GM18951 (cell line): Measurements from ENCODE around the gene NCR1.
"Not testable (repeated sequence)": the region's sequence is repeated elsewhere in the genome, so short reads cannot be mapped to it uniquely, and the experiment has no call there.

Source experiments
- POLR2A ChIP-seq: IDR thresholded peaks from 4 replicates; pipeline ENCODE4 v1.6.1; 2011; ENCODE audit warnings: mild to moderate bottlenecking; ENCODE audit not compliant: insufficient read length, insufficient read depth; ENCODE audit errors: extremely low read depth
- in situ Hi-C: fragments of 300-500 bp; cut with MboI; formaldehyde crosslinking; loops from one replicate; pipeline ENCODE4 v1.12.0; 2022; ENCODE audit warnings: low sequenced_read_pairs, mixed read lengths, inconsistent platforms; ENCODE audit not compliant: unreplicated experiment

NCR1 gene

DNA sequence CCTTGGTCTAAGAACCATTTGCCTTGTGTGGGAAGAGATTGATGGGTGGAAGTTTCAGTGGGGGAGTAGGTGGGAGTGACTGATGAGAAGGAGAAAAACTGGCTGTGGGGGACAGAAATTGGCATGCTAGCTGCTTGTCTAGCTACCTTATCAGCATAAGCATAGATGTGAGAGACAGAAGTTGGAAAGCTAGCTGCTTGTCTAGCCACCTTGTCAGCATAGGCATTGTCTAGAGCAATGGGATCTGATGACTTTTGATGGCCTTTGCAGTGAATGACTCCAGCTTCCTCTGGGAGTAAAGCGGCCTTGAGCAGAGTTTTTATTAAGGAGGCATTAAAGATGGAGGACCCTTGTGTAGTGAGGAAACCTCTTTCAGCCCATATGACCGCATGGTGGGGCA, 9.9 kb upstream of the NCR1 start:
- in situ Hi-C loops = loop anchor here (25.0 kb wide), 1 partner anchor 516 kb away; the partner anchor contains the start of gene UBE2S
- TF ChIP-seq POLR2A = no peak

DNA sequence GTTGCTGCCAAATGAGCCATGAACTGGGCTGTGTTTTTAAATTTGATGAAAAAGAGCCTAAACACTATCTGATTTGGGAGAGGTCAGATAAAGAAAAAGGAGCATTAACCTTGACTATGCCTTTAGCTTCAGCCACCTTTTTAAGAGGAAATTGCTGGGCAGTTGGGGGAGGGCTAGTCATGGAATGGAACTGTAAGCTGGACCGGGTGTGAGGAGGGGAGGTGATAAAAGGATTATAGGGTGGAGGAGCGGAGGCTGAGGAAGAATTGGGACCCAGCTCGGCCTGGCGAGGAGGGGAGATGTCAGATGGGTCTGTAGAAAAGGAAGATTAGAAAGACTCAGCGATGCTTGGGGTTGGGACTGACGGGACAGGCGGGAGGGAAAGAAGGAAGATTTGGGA, 7.3 kb upstream of the NCR1 start:
- in situ Hi-C loops = loop anchor here (25.0 kb wide), 1 partner anchor 514 kb away; the partner anchor contains the start of gene UBE2S

DNA sequence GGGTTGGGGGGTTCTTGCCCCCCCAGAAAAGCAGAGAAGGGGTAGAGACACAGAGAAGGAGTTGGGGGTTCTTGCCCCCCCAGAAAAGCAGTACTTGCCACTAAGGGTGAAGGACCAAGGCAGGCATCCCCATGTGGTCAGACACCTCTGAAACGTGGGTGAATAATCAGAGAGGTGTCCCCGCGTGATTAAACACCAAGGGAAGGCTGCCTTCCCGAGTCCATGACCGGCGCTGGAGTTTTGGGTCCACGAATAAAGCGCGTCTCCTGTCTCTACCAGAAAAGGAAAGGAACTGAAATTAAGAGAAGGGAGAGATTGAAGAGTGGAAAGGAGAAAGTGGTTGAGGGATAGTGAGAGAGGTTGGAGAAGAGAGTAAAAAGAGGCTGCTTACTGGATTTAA, 6.3 kb upstream of the NCR1 start:
- in situ Hi-C loops = loop anchor here (25.0 kb wide), 1 partner anchor 513 kb away; the partner anchor contains the start of gene UBE2S

DNA sequence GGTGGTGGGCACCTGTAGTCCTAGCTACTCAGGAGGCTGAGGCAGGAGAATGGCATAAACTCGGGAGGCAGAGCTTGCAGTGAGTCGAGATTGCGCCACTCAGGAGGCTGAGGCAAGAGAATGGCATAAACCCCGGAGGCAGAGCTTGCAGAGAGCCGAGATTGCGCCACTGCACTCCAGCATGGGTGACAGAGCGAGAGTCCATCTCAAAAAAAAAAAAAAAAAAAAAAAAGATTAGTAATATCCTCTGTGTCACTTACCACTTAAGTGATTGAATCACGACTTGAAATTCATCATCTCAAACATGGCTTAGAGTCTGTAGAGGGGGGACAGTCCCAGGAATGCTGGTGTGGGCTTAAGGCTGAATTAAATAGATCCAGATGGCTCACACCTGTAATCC, 4.8 kb upstream of the NCR1 start:
- in situ Hi-C loops = not testable (repeated sequence)

DNA sequence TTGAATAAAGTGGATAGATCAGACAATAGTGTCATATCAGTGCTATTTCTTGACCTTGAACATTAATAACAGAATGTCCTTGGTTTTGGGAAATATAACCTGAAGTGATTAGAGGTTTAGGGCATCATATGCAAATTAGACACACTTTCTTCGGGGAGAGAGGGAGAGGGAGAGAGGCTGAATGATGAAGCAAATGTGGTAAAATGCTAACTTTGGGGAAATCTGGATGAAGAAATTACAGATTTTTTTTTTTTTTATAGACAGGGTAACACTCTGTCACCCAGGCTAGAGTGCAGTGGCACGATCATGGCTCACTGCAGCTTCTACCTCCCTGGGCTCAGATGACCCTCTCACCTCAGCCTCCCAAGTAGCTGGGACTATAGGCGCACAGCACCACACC, 3.9 kb upstream of the NCR1 start:
- in situ Hi-C loops = no loop called here
- TF ChIP-seq POLR2A = no peak

DNA sequence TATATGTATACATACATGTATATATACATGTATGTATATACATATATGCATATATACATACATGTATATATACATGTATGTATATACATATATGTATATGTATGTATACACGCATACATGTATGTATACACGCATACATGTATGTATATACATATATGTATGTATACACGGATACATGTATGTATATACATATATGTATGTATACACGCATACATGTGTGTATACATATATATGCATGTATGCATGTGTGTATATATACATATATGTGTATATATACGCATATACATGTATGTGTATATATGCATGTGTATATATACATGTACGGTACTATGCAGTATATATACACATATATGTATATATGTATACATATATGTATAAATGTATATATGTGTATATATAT, 2.6 kb upstream of the NCR1 start:
- in situ Hi-C loops = no loop called here
- no peak for TF ChIP-seq POLR2A

DNA sequence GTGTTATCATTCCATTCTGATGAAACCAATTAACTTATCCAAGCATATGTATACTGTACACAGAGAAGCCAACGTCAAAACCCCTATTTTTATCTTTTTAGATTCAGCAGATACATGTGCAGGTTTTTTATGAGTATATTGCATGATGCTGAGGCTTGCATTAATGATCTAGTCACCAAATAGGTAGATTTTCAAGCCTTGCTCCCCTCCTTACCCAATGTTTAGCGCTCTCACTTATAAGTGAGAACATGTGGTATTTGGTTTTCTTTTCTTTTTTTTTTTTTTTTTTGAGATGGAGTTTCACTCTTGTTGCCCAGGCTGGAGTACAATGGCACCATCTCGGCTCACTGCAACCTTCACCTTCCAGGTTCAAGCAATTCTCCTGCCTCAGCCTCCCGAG, 1.7 kb upstream of the NCR1 start:
- in situ Hi-C loops = not testable (repeated sequence)

DNA sequence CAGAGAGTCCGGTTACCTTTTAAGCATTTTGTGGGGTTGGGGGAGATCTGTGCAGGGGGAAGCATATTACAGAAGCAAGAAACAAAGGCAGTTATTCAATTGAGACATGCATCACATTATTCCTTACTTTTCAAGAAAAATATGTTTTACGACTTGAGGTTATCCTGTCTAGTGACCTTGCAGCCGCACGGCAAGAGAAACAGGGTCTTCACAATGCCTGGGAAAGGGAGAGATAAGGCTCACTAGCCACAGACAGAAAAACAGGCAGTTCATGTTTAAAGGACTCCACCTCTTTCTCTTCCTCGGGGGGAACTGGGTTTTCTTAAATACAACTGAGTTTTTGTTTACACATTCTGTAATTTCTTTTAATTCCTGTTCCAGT, 536 bp upstream of the NCR1 start:
- no peak for TF ChIP-seq POLR2A
- in situ Hi-C loops = no loop called here

DNA sequence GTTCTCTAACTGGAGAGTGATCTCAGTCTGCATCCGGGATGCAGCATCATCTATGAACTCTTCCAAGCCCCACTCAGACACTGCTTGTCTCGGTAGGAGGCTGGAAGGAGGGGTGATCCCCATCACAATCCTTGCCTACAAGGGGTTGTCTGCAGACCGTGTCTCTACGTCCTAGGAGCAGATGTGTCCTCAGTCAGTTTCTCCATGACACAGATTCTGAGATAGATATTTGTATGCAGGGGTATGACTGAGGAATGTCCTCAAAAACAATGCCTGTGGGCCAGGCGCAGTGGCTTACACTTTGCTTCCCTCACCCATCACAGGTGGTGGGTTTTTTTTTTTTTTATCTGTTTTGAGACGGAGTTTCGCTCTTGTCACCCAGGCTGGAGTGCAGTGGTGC, 871 bp downstream of the NCR1 start:
- TF ChIP-seq POLR2A = no peak
- in situ Hi-C loops = no loop called here

DNA sequence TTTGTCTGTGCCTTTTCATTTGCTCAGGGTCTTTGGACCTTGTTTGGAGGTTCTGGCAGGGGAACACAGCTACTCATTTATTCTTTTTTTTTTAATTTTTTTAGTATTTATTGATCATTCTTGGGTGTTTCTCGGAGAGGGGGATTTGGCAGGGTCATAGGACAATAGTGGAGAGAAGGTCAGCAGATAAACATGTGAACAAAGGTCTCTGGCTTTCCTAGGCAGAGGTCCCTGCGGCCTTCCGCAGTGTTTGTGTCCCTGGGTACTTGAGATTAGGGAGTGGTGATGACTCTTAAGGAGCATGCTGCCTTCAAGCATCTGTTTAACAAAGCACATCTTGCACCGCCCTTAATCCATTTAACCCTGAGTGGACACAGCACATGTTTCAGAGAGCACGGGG, 2.0 kb downstream of the NCR1 start:
- in situ Hi-C loops = not testable (repeated sequence)

DNA sequence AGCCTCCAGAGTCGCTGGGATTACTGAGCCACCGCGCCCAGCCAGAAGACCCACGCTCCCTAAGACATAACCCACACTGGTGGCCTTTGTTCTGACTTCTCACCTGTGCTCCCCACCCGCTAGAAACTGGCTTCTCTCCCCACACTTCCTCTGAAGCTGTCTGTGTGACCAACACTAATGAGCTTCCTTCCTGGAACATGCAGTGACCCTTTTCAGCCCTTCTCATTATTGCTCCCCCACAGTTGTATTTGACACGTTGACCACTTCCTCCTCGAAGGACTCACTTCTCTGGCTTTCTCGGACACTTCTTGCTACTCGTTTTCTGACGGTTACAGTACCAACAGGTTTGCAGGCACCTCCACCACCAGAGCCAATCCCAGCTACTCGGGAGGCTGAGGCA, 10.9 kb downstream of the NCR1 start:
- no peak for TF ChIP-seq POLR2A
- in situ Hi-C loops = no loop called here

DNA sequence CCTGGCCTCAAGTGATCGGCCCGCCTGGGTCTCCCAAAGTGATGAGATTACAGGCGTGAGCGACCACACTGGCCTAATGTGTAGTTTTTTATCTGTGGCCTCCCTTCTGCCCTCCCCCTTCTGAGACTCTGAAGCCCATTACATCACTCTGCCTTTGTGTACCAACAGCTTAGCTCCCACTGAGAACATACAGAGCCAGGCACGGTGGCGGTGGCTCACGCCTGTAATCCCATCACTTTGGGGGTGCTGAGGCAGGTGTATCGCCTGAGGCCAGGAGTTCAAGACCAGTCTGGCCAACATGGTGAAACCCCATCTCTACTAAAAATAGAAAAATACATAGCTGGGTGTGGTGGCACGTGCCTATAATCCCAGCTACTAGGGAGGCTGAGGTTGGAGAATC, 12.6 kb downstream of the NCR1 start:
- no peak for TF ChIP-seq POLR2A
- in situ Hi-C loops = no loop called here

DNA sequence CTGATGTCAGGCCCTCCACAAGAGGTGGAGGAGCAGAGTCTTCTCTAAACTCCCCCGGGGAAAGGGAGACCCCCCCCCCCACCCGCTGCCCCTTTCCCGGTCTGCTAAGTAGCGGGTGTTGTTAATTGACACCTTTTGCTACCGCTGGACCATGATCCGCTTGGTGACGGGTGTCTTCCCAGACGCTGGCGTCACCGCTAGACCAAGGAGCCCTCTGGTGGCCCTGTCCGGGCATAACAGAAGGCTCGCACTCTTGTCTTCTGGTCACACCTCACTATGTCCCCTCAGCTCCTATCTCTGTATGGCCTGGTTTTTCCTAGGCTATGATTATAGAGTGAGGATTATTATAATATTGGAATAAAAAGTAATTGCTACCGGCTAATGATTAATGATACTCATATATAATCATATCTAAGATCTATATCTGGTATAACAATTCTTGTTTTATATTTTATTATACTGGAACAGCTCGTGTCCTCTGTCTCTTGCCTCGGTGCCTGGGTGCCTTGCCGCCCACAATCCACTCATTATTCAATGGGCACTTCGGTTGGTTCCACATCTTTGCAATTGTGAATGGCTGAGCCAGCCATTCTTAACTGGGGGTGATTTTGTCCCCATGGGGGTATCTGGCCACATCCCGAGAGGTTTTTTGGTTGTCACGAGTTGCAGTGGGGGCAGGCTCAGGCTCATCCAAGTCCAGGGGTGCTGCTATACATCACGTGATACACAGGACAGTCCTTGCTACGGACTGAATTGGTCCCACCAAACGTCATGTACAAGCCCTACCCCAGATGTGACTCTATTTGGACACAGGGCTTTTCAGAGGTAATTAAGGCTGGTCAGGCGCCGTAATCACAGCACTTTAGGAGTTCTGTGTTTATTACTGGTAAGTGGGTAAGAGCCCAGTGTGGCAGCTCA, 14.0 kb downstream of the NCR1 start:
- in situ Hi-C loops = not testable (repeated sequence)

DNA sequence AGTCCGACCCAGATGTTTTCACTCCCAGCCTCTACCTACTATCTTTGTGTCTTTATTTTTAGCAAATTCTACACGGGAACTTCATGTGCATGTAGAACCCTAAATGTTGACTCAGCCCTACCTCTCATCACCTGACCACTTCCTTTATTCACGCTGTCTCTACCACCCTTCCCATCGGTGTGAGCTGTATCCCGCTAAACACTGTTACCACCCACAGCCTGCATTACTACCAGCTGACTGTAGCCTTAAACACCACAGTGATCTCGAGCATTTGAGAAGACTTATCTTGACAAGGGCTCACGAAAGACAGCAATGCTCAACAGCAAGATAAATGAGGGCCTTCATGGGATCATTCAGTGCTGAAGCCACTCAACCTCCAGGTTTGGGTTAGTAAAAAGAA, 15.1 kb downstream of the NCR1 start:
- TF ChIP-seq POLR2A = no peak
- in situ Hi-C loops = no loop called here

DNA sequence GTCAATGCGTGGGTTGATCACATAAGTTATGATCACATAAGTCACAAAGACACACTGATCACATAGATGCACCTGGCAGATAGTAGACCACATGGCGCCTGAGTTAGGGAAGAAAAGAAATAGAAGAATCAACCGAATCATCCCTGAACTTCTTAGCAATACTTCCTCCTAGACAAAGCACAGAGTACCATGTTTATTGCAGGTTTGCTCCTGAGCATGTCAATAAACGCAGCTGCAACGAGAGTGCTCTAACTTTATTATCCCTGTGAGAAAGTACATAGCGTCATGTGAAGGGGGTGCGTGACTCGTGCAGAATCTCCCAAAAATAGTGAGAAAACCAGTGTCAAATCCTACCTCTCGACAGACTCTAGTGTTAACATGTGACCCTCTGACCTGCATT, 17.3 kb downstream of the NCR1 start:
- in situ Hi-C loops = no loop called here
- no peak for TF ChIP-seq POLR2A
